Measurements from ENCODE around the gene KCNG2. TPM values are rescaled to one million over a fixed set of nuclear protein-coding genes. Genes with fewer than 3 reads are reported as not detected.

Gene KCNG2
- total and polyA plus RNA-seq, 4 donors = 0.03 to 0.23 (median 0.08) TPM; not detected in 1

DNA sequence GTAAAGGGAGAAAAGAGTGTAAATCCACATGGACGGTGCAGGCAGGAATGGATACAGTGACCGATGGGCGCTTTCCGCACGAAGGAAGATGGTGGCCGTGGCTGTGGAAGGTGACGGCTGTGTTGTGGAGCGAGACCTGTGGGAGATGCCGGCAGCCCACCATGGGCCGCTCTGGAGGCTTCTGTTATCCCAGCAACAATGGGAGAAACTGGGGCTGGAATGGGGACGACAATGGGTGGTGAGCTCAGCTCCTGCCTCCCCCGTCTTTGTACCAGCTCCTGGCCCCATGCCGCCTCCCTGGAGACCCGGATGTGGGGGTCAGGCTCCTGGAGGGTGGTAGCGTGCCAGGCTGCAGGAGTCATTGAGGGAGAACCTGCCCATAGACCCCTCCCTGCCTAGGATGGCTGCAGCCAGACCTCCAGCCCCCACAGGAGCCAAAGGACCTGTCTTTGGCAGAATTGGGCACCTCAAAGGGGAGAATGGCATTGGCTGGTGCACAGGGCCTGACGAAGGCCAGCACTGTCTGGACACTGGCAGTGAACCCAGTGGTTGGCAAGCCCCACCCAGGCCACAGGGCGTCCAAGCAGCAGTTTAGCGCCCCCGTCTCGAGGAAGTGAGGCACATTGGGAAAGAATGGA is 81.1 kb downstream of the KCNG2 start:
- TF ChIP-seq SP1 (IDR thresholded peaks at IDR 0.05) = no peak
- Histone ChIP-seq H3K9ac (ENCODE audit: low read depth in 1 of 2, low read length in 2 of 2) (no peak overlapping the region), H3K27me3 (ENCODE audit: control insufficient read depth in 4 of 4, insufficient read depth in 4 of 4, low read length in 3 of 4) (no peaks in the 10 kb centered on the region), H3K36me3 (ENCODE audit: control insufficient read depth in 4 of 4, insufficient read depth in 3 of 4, low read depth in 1 of 4, low read length in 3 of 4) (no peaks in the 10 kb centered on the region), H3K9me3 (ENCODE audit: control insufficient read depth in 4 of 4, low read length in 3 of 4) (peaks cover 0 to 5% (median 1%) of the 10 kb centered on the region in 4 donors), H3K4me1 (ENCODE audit: control insufficient read depth in 4 of 4, insufficient read depth in 4 of 4, low read length in 3 of 4) (no peaks in the 10 kb centered on the region), H3K4me3 (ENCODE audit: low read depth in 1 of 3, low read length in 3 of 3) (no peak overlapping the region), H3K27ac (ENCODE audit: low read depth in 1 of 2, low read length in 2 of 2) (no peak overlapping the region)
- no peak for DNase-seq (ENCODE audit: low spot score)
- 83% methylated on average over 20 of the region's 20 CpGs for WGBS

DNA sequence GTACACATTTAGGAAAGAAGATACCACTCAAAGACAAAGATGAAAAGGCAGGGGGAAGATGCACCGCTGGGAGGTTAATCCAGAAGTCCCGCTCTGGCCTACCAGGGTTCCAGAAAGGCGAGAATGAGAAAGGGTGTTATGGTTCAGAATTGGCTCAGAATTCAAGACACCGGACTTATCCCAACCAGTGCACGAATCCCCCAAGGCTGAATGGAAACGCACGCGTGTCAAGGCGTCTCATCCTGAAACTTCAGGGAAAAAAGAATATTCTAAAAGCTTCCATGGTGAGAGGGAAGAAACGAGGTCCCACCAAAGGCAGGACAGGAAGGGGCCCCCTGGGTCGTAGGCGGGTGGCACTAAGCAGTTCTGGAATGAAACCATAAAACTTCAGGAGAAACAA is 81.8 kb downstream of the KCNG2 start:
- H3K4me3 ChIP-seq (ENCODE audit: low read depth in 1 of 3, low read length in 3 of 3) = no peak overlapping the region
- H3K9me3 ChIP-seq (ENCODE audit: control insufficient read depth in 4 of 4, low read length in 3 of 4) = peaks cover 0 to 5% (median 1%) of the 10 kb centered on the region in 4 donors
- H3K36me3 ChIP-seq (ENCODE audit: control insufficient read depth in 4 of 4, insufficient read depth in 3 of 4, low read depth in 1 of 4, low read length in 3 of 4) = no peaks in the 10 kb centered on the region
- H3K9ac ChIP-seq (ENCODE audit: low read depth in 1 of 2, low read length in 2 of 2) = no peak overlapping the region
- WGBS = 88% methylated on average over 12 of the region's 12 CpGs
- no peaks in the 10 kb centered on the region for H3K4me1 ChIP-seq (ENCODE audit: control insufficient read depth in 4 of 4, insufficient read depth in 4 of 4, low read length in 3 of 4)
- TF ChIP-seq YY1 (IDR thresholded peaks at IDR 0.05) = no peak
- TF ChIP-seq, protein P1, sequence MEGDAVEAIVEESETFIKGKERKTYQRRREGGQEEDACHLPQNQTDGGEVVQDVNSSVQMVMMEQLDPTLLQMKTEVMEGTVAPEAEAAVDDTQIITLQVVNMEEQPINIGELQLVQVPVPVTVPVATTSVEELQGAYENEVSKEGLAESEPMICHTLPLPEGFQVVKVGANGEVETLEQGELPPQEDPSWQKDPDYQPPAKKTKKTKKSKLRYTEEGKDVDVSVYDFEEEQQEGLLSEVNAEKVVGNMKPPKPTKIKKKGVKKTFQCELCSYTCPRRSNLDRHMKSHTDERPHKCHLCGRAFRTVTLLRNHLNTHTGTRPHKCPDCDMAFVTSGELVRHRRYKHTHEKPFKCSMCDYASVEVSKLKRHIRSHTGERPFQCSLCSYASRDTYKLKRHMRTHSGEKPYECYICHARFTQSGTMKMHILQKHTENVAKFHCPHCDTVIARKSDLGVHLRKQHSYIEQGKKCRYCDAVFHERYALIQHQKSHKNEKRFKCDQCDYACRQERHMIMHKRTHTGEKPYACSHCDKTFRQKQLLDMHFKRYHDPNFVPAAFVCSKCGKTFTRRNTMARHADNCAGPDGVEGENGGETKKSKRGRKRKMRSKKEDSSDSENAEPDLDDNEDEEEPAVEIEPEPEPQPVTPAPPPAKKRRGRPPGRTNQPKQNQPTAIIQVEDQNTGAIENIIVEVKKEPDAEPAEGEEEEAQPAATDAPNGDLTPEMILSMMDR (IDR thresholded peaks at IDR 0.05; ENCODE audit: low read depth, low read length, missing input control) = no peak
- TF ChIP-seq FOXA1 (IDR thresholded peaks at IDR 0.05) = no peak
- no peak for TF ChIP-seq SP1 (IDR thresholded peaks at IDR 0.05)
- TF ChIP-seq GABPA (IDR thresholded peaks at IDR 0.05 in 1 of 2, conservative IDR thresholded peaks at IDR 0.05 in 1 of 2) = no peak
- no peak for TF ChIP-seq FOXA2 (IDR thresholded peaks at IDR 0.05)
- no peak for TF ChIP-seq JUND (IDR thresholded peaks at IDR 0.05)
- TF ChIP-seq RXRA (IDR thresholded peaks at IDR 0.05) = no peak
- TF ChIP-seq EGR1 (IDR thresholded peaks at IDR 0.05; ENCODE audit: low read depth in 2 of 2) = no peak
- TF ChIP-seq, protein P2, sequence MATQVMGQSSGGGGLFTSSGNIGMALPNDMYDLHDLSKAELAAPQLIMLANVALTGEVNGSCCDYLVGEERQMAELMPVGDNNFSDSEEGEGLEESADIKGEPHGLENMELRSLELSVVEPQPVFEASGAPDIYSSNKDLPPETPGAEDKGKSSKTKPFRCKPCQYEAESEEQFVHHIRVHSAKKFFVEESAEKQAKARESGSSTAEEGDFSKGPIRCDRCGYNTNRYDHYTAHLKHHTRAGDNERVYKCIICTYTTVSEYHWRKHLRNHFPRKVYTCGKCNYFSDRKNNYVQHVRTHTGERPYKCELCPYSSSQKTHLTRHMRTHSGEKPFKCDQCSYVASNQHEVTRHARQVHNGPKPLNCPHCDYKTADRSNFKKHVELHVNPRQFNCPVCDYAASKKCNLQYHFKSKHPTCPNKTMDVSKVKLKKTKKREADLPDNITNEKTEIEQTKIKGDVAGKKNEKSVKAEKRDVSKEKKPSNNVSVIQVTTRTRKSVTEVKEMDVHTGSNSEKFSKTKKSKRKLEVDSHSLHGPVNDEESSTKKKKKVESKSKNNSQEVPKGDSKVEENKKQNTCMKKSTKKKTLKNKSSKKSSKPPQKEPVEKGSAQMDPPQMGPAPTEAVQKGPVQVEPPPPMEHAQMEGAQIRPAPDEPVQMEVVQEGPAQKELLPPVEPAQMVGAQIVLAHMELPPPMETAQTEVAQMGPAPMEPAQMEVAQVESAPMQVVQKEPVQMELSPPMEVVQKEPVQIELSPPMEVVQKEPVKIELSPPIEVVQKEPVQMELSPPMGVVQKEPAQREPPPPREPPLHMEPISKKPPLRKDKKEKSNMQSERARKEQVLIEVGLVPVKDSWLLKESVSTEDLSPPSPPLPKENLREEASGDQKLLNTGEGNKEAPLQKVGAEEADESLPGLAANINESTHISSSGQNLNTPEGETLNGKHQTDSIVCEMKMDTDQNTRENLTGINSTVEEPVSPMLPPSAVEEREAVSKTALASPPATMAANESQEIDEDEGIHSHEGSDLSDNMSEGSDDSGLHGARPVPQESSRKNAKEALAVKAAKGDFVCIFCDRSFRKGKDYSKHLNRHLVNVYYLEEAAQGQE (IDR thresholded peaks at IDR 0.05) = no peak
- TF ChIP-seq RAD21 (IDR thresholded peaks at IDR 0.05) = no peak
- TF ChIP-seq, protein P3, sequence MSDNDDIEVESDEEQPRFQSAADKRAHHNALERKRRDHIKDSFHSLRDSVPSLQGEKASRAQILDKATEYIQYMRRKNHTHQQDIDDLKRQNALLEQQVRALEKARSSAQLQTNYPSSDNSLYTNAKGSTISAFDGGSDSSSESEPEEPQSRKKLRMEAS (IDR thresholded peaks at IDR 0.05) = no peak
- no peak for TF ChIP-seq HNF4A (conservative IDR thresholded peaks at IDR 0.05)
- no peak for TF ChIP-seq HNF4G (IDR thresholded peaks at IDR 0.05)
- TF ChIP-seq, protein P4, sequence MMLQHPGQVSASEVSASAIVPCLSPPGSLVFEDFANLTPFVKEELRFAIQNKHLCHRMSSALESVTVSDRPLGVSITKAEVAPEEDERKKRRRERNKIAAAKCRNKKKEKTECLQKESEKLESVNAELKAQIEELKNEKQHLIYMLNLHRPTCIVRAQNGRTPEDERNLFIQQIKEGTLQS (IDR thresholded peaks at IDR 0.05) = no peak
- H3K27me3 ChIP-seq (ENCODE audit: control insufficient read depth in 4 of 4, insufficient read depth in 4 of 4, low read length in 3 of 4) = no peaks in the 10 kb centered on the region
- DNase-seq (ENCODE audit: low spot score) = no peak
- no peak overlapping the region for H3K27ac ChIP-seq (ENCODE audit: low read depth in 1 of 2, low read length in 2 of 2)

All from liver (tissue), 9 donors.